HG02759 (cell line): Measurements from ENCODE around the gene SDR9C7.
"Not testable (repeated sequence)": the region's sequence is repeated elsewhere in the genome, so short reads cannot be mapped to it uniquely, and the experiment has no call there.

Source experiments
- ATAC-seq: cut with Tn5 transposase; IDR thresholded peaks from one replicate; pipeline ENCODE4 v1.9.1; 2021; ENCODE audit warnings: mild to moderate bottlenecking, moderate library complexity; ENCODE audit not compliant: unreplicated experiment

Gene SDR9C7

DNA sequence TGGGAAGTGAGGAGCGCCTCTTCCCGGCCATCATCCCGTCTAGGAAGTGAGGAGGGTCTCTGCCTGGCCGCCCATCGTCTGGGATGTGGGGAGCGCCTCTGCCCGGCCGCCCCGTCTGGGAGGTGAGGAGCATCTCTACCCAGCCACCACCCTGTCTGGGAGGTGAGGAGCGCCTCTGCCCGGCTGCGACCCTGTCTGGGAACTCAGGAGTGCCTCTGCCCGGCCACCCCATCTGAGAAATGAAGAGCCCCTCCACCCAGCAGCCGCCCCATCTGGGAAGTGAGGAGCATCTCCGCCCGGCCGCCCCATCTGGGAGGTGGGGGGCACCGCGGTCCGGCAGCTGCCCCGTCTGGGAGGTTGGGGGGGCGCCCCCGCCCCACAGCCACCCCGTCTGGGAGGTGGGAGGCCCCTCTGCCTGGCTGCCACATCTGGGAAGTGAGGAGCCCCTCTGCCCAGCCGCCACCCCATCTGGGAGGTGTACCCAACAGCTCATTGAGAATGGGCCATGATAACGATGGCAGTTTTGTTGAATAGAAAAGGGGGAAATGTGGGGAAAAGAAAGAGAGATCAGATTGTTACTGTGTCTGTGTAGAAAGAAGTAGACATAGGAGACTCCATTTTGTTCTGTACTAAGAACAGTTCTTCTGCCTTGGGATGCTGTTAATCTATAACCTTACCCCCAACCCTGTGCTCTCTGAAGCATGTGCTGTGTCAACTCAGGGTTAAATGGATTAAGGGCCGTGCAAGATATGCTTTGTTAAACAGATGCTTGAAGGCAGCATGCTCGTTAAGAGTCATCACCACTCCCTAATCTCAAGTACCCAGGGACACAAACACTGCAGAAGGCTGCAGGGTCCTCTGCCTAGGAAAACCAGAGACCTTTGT is 54.7 kb downstream of the SDR9C7 start:
- not testable (repeated sequence) for ATAC-seq

- no peak for ATAC-seq
These were observed 56.2 kb downstream of the SDR9C7 start for GRCh38 chr12:56878010-56878339.

- no peak for ATAC-seq
These were observed 56.8 kb downstream of the SDR9C7 start for GRCh38 chr12:56877195-56878009.

GRCh38 chr12:56874821-56875220 is 59.4 kb downstream of the SDR9C7 start:
- ATAC-seq = no peak

DNA sequence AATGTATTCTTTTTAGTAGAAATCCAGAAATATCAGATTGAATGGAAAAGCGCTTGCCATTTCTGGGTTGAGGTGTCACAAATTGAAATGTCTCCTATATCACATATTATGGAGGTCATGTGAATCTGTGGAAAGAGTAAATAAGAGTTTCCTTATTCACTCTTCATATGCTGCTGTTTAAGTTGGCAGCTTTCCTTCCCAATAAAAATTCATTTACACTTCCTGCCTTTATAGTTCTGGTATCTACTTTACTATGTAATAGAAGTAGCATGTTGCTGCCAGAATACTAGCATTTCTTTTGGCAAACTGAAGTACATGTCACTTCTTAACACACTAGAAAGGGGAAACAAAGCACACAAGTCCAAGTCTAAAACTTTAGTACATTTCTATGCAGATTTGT is 60.8 kb downstream of the SDR9C7 start:
- ATAC-seq = no peak
